A172 (cell line): ENCODE measurements around the gene VPS8. TPM values are rescaled to one million over a fixed set of nuclear protein-coding genes. Genes with fewer than 3 reads are reported as not detected.
A peak's percentile ranks its signal among the peaks of the same experiment; 100 is the strongest.

Experiments
- DNase-seq: peaks from one replicate; pipeline ENCODE4 v3.0.0-alpha.2; 2015; ENCODE audit warnings: low spot score
- total RNA-seq: library from RNA; depleted of rRNA; stranded (reverse); fragments of >200 nt; shearing (Covaris generic); gene quantifications from 2 replicates; pipeline ENCODE4 v1.2.3, GENCODE V29; 2014; rRNA removed

The VPS8 gene
- total RNA-seq, 1 experiment from 2014 or later, result 47.7 TPM

GRCh38 chr3:185087419-185087818 lies 275.5 kb downstream of the VPS8 start:
- no peak for DNase-seq

GRCh38 chr3:185089343-185089742 lies 277.4 kb downstream of the VPS8 start:
- peak; percentile 45 for DNase-seq

GRCh38 chr3:185089751-185090150 lies 277.8 kb downstream of the VPS8 start:
- DNase-seq, result no peak

GRCh38 chr3:185090811-185091210 lies 278.8 kb downstream of the VPS8 start:
- no peak for DNase-seq

GRCh38 chr3:185093116-185093515 lies 281.1 kb downstream of the VPS8 start:
- no peak for DNase-seq

GRCh38 chr3:185094697-185095096 lies 282.7 kb downstream of the VPS8 start:
- DNase-seq, result no peak

Other genes with a start within 250 kb of the VPS8 start
- 83.9 and 109 TPM in 2 replicates for gene MAGEF1, start 100.1 kb upstream of the VPS8 start, total RNA-seq